ENCODE data around the gene GLT8D2. TPM values are rescaled to one million over a fixed set of nuclear protein-coding genes. Genes with fewer than 3 reads are reported as not detected.

GLT8D2 gene
- polyA plus RNA-seq, 2 of the 4 experiments (the other 2 are of a cell fraction) = 0.27 to 0.43 TPM

- no peak overlapping the region for H3K4me2 ChIP-seq
- peak in 1 of 2 experiments; percentile 40; a peak in 2 of 6 replicates for ATAC-seq
- H3K27ac ChIP-seq = no peak overlapping the region
- H3K4me1 ChIP-seq = no peaks in the 10 kb centered on the region
- CTCF ChIA-PET = interaction anchor here (0.6 to 1.1 kb wide), 2 partner anchors 10 to 36 kb away, joined by 3 to 5 read pairs; no protein-coding TSS in a partner anchor
- no peak overlapping the region for H3K4me3 ChIP-seq
- peak; percentile 98 for FAIRE-seq
- 90% methylated on average over 2 of the region's 2 CpGs for WGBS (ENCODE audit: missing lambda C conversion rate)
- H3K9me3 ChIP-seq = no peaks in the 10 kb centered on the region
- POLR2A ChIA-PET = no interaction called here
- DNase-seq (ENCODE audit: low read depth in 1 of 2, low spot score in 1 of 2) = no peak
- no peak for TF ChIP-seq USF2 (IDR thresholded peaks at IDR 0.05)
- no peak for TF ChIP-seq RFX5 (IDR thresholded peaks at IDR 0.05)
- TF ChIP-seq REST (IDR thresholded peaks at IDR 0.05) = no peak
- no peak for TF ChIP-seq ZSCAN20 (CRISPR knock-in tag; IDR thresholded peaks at IDR 0.05)
- TF ChIP-seq ESRRA (IDR thresholded peaks at IDR 0.05; ENCODE audit: borderline replicate concordance, low read length) = no peak
- TF ChIP-seq JUN (IDR thresholded peaks at IDR 0.05) = no peak
- no peak for TF ChIP-seq RCOR1 (IDR thresholded peaks at IDR 0.05; ENCODE audit: low read depth, low read length)
- no peak for TF ChIP-seq MAZ (IDR thresholded peaks at IDR 0.05; ENCODE audit: borderline replicate concordance, low read depth, low read length)
- TF ChIP-seq FOXS1 (CRISPR knock-in tag; IDR thresholded peaks at IDR 0.05) = no peak
- TF ChIP-seq PBX3 (IDR thresholded peaks at IDR 0.05) = no peak
- TF ChIP-seq EHMT2 (IDR thresholded peaks at IDR 0.05; ENCODE audit: low read depth) = no peak
- no peak for TF ChIP-seq MAX (IDR thresholded peaks at IDR 0.05)
- TF ChIP-seq FOSL2 (IDR thresholded peaks at IDR 0.05) = no peak
- TF ChIP-seq FOSL2 (CRISPR knock-in tag; IDR thresholded peaks at IDR 0.05) = no peak
Measured at GRCh38 chr12:103986829-103987228, 63.2 kb downstream of the GLT8D2 start.

- no peak overlapping the region for H3K4me2 ChIP-seq
- H3K9me3 ChIP-seq = no peaks in the 10 kb centered on the region
- ATAC-seq (peak; percentile 43 to 45; a peak in 4 of 6 replicates), FAIRE-seq (no peak), DNase-seq (ENCODE audit: low read depth in 1 of 2, low spot score in 1 of 2) (no peak)
- no peak overlapping the region for H3K27ac ChIP-seq
- TF ChIP-seq RCOR1 (IDR thresholded peaks at IDR 0.05; ENCODE audit: low read depth, low read length) (no peak), TFCP2L1 (CRISPR knock-in tag; IDR thresholded peaks at IDR 0.05) (no peak), RFX5 (IDR thresholded peaks at IDR 0.05) (no peak), HMGXB4 (CRISPR knock-in tag; IDR thresholded peaks at IDR 0.05; ENCODE audit: borderline replicate concordance) (no peak), ELK1 (IDR thresholded peaks at IDR 0.05; ENCODE audit: low read depth, low read length) (no peak), EP300 (IDR thresholded peaks at IDR 0.05) (no peak), CBX2 (IDR thresholded peaks at IDR 0.05; ENCODE audit: borderline replicate concordance, low read depth) (no peak)
- H3K4me3 ChIP-seq = no peak overlapping the region
- ChIA-PET POLR2A (no interaction called here), CTCF (no interaction called here)
- no peaks in the 10 kb centered on the region for H3K4me1 ChIP-seq
- 92% methylated on average over 4 of the region's 4 CpGs for WGBS (ENCODE audit: missing lambda C conversion rate)
Measured at GRCh38 chr12:103978384-103978982, 71.5 kb downstream of the GLT8D2 start.
